H1 (cell line): ENCODE results near the gene DGKI. TPM values are rescaled to one million over a fixed set of nuclear protein-coding genes. Genes with fewer than 3 reads are reported as not detected.

Experiments used
- ASH2L ChIP-seq: fragments of 200-600, 300-600 bp; sonication (generic); IDR thresholded peaks from one replicate; pipeline ENCODE4 v1.7.1; 2017; ENCODE audit warnings: low read length
- CTBP2 ChIP-seq: IDR thresholded peaks from 2 replicates; pipeline ENCODE4 v1.7.0; 2011; ENCODE audit warnings: borderline replicate concordance, mild to moderate bottlenecking, moderate library complexity, mixed read lengths, low read length; ENCODE audit not compliant: insufficient read depth, insufficient read length
- HDAC2 ChIP-seq, 2 experiments: fragments of 300-600 bp in 1 of 2; sonication (generic) in 1 of 2; IDR thresholded peaks; 2 replicates each; pipeline ENCODE4 v1.6.1; 2011 to 2012; ENCODE audit warnings: low read depth in 2 of 2, low read length in 2 of 2, mild to moderate bottlenecking in 2 of 2, moderate library complexity in 2 of 2, borderline replicate concordance in 1 of 2, inconsistent platforms in 1 of 2
- HDAC6 ChIP-seq: IDR thresholded peaks from one replicate; pipeline ENCODE4 v1.7.1; 2012; ENCODE audit warnings: low read depth, mild to moderate bottlenecking, inconsistent platforms, low read length, moderate library complexity
- KDM1A ChIP-seq: fragments of 200-600, 300-600 bp; sonication (generic); IDR thresholded peaks from 2 replicates; pipeline ENCODE4 v1.7.1; 2016; ENCODE audit warnings: mild to moderate bottlenecking, low read length, borderline replicate concordance
- RBBP5 ChIP-seq: IDR thresholded peaks from 2 replicates; pipeline ENCODE4 v1.7.1; 2012; ENCODE audit warnings: low read depth, mild to moderate bottlenecking, inconsistent platforms, low read length, moderate library complexity, borderline replicate concordance
- TBP ChIP-seq: IDR thresholded peaks from 2 replicates; pipeline ENCODE4 v1.6.1; 2011; ENCODE audit warnings: low read depth, low read length, improper control_type of control experiment
- polyA plus RNA-seq, 7 experiments: library from polyadenylated mRNA; depleted of rRNA in 3 of 7; stranded (reverse) in 5 of 7; unstranded in 2 of 7; fragments of >200 nt in 5 of 7; fragments of 200-250 nt in 2 of 7; gene quantifications; 1 replicate in 5 of 7; 2 replicates in 1 of 7; 4 replicates in 1 of 7; pipeline versions ENCODE4 v1.2.1 to v1.2.3, GENCODE V29; 2011 to 2013; ENCODE audit warnings: missing spikeins in 2 of 7, mixed read lengths in 2 of 7
- total RNA-seq: library from RNA; stranded (reverse); fragmentation: NEBNext Ultra II Directional; extraction: Animal tissue kit (Norgen Biotek cat#: 25700); gene quantifications from 2 replicates; pipeline ENCODE4 v1.2.1, GENCODE V29; 2021

The DGKI gene
- total and polyA plus RNA-seq, 2 of the 8 experiments (the other 6 are each of a cell fraction or from before 2014, with no cell fraction given): 0.20 to 0.71 TPM

DNA sequence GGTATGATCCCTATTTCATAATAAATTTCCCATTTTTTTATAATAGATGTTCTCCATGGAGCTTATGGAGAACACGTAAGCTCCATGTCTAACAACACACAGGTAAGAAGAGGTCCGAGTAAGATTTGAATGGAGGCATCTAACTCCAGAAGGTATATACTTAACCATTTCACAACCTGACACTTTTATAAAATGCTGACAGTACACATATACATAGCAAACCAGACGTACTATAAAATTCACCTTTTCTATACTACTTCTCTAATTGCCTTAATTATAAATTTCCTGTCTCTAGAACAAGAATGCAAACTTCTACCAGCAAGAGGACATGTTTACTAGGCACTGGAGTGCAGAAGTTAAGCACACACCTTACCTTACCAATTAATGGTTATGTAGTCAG is 151.3 kb downstream of the DGKI start (continued):
- TF ChIP-seq KDM1A: no peak
- TF ChIP-seq ASH2L: no peak
- TF ChIP-seq RBBP5: no peak
- TF ChIP-seq TBP: no peak
- no peak for TF ChIP-seq HDAC6
- no peak for TF ChIP-seq CTBP2
- TF ChIP-seq HDAC2 (IDR thresholded peaks at IDR 0.05; ENCODE audit: borderline replicate concordance in 1 of 2, low read depth in 2 of 2, low read length in 2 of 2): no peak
